ENCODE results near the gene UBAP2L. TPM values are rescaled to one million over a fixed set of nuclear protein-coding genes. Genes with fewer than 3 reads are reported as not detected.

Gene UBAP2L
- total and polyA plus RNA-seq, 10 of the 15 experiments (the other 5 are each of a cell fraction or from before 2014, with no cell fraction given), result 49.9 to 198 (median 152) TPM

DNA sequence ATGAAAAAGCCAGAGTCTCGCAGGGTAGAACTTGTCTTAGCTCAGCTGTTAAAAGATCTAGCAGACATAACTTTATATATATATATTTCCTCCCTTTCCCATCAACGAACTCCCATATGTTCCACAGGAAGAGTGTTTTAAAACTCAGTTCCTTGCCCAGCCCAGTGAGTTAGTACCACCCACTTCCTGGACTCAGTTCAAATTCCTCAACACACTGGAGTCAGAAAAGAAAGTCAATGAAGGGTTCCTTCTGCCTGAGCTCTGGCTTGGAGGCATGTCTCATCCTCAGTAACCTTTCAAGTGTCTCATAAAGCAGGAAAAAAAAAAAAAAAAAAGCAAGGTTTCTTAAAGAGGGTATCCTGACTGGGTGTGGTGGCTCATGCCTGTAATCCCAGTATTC lies 44.4 kb upstream of the UBAP2L start:
- H3K27ac ChIP-seq (ENCODE audit: control insufficient read depth, insufficient read depth), result no peak overlapping the region
- CTCF ChIA-PET, result interaction anchor here (2.0 kb wide), 1 partner anchor 23 kb away, joined by 5 read pairs; no protein-coding TSS in a partner anchor
- H4K20me1 ChIP-seq (ENCODE audit: control insufficient read depth, insufficient read depth), result peaks cover 36% of the 10 kb centered on the region
- RAD21 ChIA-PET (ENCODE audit: unreplicated experiment), result interaction anchor here (0.8 kb wide), 1 partner anchor 209 kb away, joined by 3 read pairs; the partner anchor contains the start of gene CREB3L4
- intact Hi-C loops (cut with micrococcal nuclease; ENCODE audit: unreplicated experiment) (no loop called here), in situ Hi-C loops (cut with MboI) (no loop called here)
- ATAC-seq (no peak), FAIRE-seq (no peak), DNase-seq (ENCODE audit: low read depth, low spot score) (no peak)
- SMC1A ChIA-PET (ENCODE audit: uncharacterized antibody, unreplicated experiment), result interaction anchor here (1.3 to 2.6 kb wide), 2 partner anchors 10 to 15 kb away, joined by 3 to 10 read pairs; partner anchors contain the start of gene TPM3
- no peak overlapping the region for H3K4me3 ChIP-seq
- POLR2A ChIA-PET, result interaction anchor here (1.1 to 1.3 kb wide), 2 partner anchors 15 to 19 kb away, joined by 4 to 9 read pairs; no protein-coding TSS in a partner anchor
- no peak overlapping the region for H3K9ac ChIP-seq (ENCODE audit: control insufficient read depth, insufficient read depth, low read length)
- H3K9me3 ChIP-seq (replicated peaks; ENCODE audit: control insufficient read depth, insufficient read depth, low read length), result no peaks in the 10 kb centered on the region
- H3K27me3 ChIP-seq (replicated peaks in 1 of 2; ENCODE audit: control insufficient read depth in 2 of 2, insufficient read depth in 2 of 2, low read length in 1 of 2), result no peaks in the 10 kb centered on the region
- 0 out of 2 replicates have a peak overlapping the region, but pooled peaks have one; percentile 4 for H3K4me2 ChIP-seq (ENCODE audit: control insufficient read depth, insufficient read depth)
- H2AFZ ChIP-seq (ENCODE audit: control insufficient read depth, low read depth, low read length), result no peak overlapping the region
- WGBS (ENCODE audit: insufficient coverage, insufficient replicate concordance, low lambda C conversion rate, missing lambda C conversion rate), result 25% methylated on average over 2 of the region's 2 CpGs
- peaks cover 17% of the 10 kb centered on the region for H3K4me1 ChIP-seq (ENCODE audit: control insufficient read depth, insufficient read depth, low read length)
- BruUV-seq (replicated peaks), result no TSS peak
- peaks cover 20 to 49% of the 10 kb centered on the region in 2 experiments for H3K36me3 ChIP-seq (ENCODE audit: control insufficient read depth in 2 of 2, insufficient read depth in 2 of 2, low read length in 1 of 2)
- H3K79me2 ChIP-seq (ENCODE audit: control insufficient read depth, insufficient read depth, low read length), result peaks cover 67% of the 10 kb centered on the region
- TF ChIP-seq, protein P1, sequence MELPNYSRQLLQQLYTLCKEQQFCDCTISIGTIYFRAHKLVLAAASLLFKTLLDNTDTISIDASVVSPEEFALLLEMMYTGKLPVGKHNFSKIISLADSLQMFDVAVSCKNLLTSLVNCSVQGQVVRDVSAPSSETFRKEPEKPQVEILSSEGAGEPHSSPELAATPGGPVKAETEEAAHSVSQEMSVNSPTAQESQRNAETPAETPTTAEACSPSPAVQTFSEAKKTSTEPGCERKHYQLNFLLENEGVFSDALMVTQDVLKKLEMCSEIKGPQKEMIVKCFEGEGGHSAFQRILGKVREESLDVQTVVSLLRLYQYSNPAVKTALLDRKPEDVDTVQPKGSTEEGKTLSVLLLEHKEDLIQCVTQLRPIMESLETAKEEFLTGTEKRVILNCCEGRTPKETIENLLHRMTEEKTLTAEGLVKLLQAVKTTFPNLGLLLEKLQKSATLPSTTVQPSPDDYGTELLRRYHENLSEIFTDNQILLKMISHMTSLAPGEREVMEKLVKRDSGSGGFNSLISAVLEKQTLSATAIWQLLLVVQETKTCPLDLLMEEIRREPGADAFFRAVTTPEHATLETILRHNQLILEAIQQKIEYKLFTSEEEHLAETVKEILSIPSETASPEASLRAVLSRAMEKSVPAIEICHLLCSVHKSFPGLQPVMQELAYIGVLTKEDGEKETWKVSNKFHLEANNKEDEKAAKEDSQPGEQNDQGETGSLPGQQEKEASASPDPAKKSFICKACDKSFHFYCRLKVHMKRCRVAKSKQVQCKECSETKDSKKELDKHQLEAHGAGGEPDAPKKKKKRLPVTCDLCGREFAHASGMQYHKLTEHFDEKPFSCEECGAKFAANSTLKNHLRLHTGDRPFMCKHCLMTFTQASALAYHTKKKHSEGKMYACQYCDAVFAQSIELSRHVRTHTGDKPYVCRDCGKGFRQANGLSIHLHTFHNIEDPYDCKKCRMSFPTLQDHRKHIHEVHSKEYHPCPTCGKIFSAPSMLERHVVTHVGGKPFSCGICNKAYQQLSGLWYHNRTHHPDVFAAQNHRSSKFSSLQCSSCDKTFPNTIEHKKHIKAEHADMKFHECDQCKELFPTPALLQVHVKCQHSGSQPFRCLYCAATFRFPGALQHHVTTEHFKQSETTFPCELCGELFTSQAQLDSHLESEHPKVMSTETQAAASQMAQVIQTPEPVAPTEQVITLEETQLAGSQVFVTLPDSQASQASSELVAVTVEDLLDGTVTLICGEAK (IDR thresholded peaks at IDR 0.05; ENCODE audit: borderline replicate concordance), result no peak
- TF ChIP-seq, protein P2, sequence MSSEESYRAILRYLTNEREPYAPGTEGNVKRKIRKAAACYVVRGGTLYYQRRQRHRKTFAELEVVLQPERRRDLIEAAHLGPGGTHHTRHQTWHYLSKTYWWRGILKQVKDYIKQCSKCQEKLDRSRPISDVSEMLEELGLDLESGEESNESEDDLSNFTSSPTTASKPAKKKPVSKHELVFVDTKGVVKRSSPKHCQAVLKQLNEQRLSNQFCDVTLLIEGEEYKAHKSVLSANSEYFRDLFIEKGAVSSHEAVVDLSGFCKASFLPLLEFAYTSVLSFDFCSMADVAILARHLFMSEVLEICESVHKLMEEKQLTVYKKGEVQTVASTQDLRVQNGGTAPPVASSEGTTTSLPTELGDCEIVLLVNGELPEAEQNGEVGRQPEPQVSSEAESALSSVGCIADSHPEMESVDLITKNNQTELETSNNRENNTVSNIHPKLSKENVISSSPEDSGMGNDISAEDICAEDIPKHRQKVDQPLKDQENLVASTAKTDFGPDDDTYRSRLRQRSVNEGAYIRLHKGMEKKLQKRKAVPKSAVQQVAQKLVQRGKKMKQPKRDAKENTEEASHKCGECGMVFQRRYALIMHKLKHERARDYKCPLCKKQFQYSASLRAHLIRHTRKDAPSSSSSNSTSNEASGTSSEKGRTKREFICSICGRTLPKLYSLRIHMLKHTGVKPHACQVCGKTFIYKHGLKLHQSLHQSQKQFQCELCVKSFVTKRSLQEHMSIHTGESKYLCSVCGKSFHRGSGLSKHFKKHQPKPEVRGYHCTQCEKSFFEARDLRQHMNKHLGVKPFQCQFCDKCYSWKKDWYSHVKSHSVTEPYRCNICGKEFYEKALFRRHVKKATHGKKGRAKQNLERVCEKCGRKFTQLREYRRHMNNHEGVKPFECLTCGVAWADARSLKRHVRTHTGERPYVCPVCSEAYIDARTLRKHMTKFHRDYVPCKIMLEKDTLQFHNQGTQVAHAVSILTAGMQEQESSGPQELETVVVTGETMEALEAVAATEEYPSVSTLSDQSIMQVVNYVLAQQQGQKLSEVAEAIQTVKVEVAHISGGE (CRISPR knock-in tag; IDR thresholded peaks at IDR 0.05), result no peak
- no peak for TF ChIP-seq NR2C2 (IDR thresholded peaks at IDR 0.05; ENCODE audit: borderline replicate concordance, control insufficient read depth, insufficient read length, low read depth)
- no peak for TF ChIP-seq ZNF592 (IDR thresholded peaks at IDR 0.05)
- TF ChIP-seq NKRF (conservative IDR thresholded peaks at IDR 0.05), result no peak
- TF ChIP-seq GATAD2B (conservative IDR thresholded peaks at IDR 0.05; ENCODE audit: low read depth), result no peak
- no peak for TF ChIP-seq TARDBP (IDR thresholded peaks at IDR 0.05; ENCODE audit: borderline replicate concordance)
- no peak for TF ChIP-seq SRF (IDR thresholded peaks at IDR 0.05; ENCODE audit: low read depth in 2 of 2, low read length in 2 of 2)
- no peak for TF ChIP-seq MEF2B (IDR thresholded peaks at IDR 0.05; ENCODE audit: partially characterized antibody, poor library complexity, severe bottlenecking)
